Ovary (tissue), 9 donors: ENCODE results near the gene PLEKHA5. TPM values are rescaled to one million over a fixed set of nuclear protein-coding genes. Genes with fewer than 3 reads are reported as not detected.

Experiments used
- DNase-seq, 5 donors: peaks; one replicate each; pipeline ENCODE4 v3.0.0-alpha.2; 2019 to 2020
- H3K27ac ChIP-seq, 2 donors: fragments of 200-600 bp; one replicate each; pipeline versions ENCODE4 v1.5.1 to v1.8.0; 2019 to 2022
- H3K27me3 ChIP-seq: fragments of 200-600 bp; one replicate; pipeline ENCODE4 v1.8.0; 2022
- H3K36me3 ChIP-seq: fragments of 200-600 bp; sonication (generic); one replicate; pipeline ENCODE4 v1.5.1; 2019
- H3K4me1 ChIP-seq: one replicate; pipeline ENCODE4 v1.8.1; 2013; ENCODE audit warnings: mild to moderate bottlenecking, moderate library complexity; ENCODE audit not compliant: insufficient read depth
- H3K4me3 ChIP-seq: fragments of 200-600 bp; sonication (generic); one replicate; pipeline ENCODE4 v1.5.1; 2017
- H3K9me3 ChIP-seq, 2 donors: fragments of 200-600 bp in 1 of 2; sonication (generic) in 1 of 2; one replicate each; pipeline versions ENCODE4 v1.5.1 to v1.8.1; 2013 to 2019; ENCODE audit warnings: mild to moderate bottlenecking in 1 of 2, moderate library complexity in 1 of 2
- EP300 ChIP-seq: sonication (generic); formaldehyde crosslinking; IDR thresholded peaks from one replicate; pipeline ENCODE4 v1.6.1; 2017; ENCODE audit warnings: antibody characterized with exemption
- POLR2A ChIP-seq: fragments of 450-650 bp; IDR thresholded peaks from one replicate; pipeline ENCODE4 v1.6.1; 2017; ENCODE audit warnings: antibody characterized with exemption, mild to moderate bottlenecking, moderate library complexity
- WGBS, 3 donors: extraction: QIAGEN DNeasy Blood & Tissue Kit in 1 of 3; methylation state at CpG; one replicate each; pipeline versions ENCODE4 v1.1.5 to v1.1.7; 2013 to 2017; 5-methylcytosine and 5-hydroxymethylcytosine counted together
- intact Hi-C, 4 donors: fragments of 100-400 bp; cut with DNase I; formaldehyde crosslinking; loops; one replicate each; pipeline versions ENCODE4 v1.11.0 to v1.15.1; 2022 to 2023
- polyA plus RNA-seq, 2 donors: library from polyadenylated mRNA; stranded (reverse); fragments of 200-250 nt in 1 of 2; fragments of 350-450 nt in 1 of 2; fragmentation: Illumina TruSeq in 1 of 2; extraction: RNeasy Lipid Tissue Mini Kit (QIAGEN cat#74804) in 1 of 2; gene quantifications; one replicate each; pipeline ENCODE4 v1.2.3, GENCODE V29; 2013 to 2014
- total RNA-seq, 7 donors: library from RNA; depleted of rRNA in 2 of 7; stranded (reverse); fragments of >200 nt in 2 of 7; fragmentation: NEBNext Ultra II Directional in 3 of 7; extraction: Animal tissue kit (Norgen Biotek cat#: 25700) in 3 of 7; gene quantifications; one replicate each; pipeline versions ENCODE4 v1.1.0 to v1.2.4, GENCODE V29; 2016 to 2023
- TF ChIP-seq, protein P1 (sequence below), 3 donors: fragments of 450-650 bp in 2 of 3; fragments of 200-600 bp in 1 of 3; IDR thresholded peaks; one replicate each; pipeline versions ENCODE4 v1.5.1 to v1.8.0; 2016 to 2022; ENCODE audit warnings: antibody characterized with exemption in 3 of 3, mild to moderate bottlenecking in 1 of 3
- donor health status: DM: no; HTN: no; CAD: no; lungs with moderate emphysema.
- donor health status: DM: no; HTN: no; CAD: no.
- donor health status: Bipolar disorder and iron deficiency.
- donor health status: DM: yes; HTN: yes; CAD: no.
- donor health status: DM: no; HTN: no; CAD: no.
- donor health status: DM: yes; HTN: yes; CAD: no.

Gene PLEKHA5
- total and polyA plus RNA-seq, 9 donors, result 32.2 to 65.6 (median 45.7) TPM

DNA sequence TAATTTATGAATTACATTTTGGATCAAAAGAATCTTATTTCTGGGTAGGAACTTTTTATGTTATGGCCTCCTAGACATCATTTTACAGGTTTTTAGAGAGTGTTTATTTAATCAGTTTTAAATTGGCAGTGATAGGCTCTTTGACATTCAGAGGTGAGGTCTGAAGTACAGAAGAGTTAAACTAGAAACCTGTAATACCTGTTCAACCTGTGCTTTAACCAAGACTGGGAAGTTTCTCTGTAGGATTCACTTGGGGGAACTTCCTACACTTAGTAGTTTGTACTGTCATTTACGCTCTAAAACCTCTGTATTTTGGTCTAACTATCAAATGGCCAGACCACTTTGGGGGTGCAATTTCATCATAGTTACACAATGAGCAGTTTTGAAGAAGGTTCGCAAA lies 35.9 kb downstream of the PLEKHA5 start:
- peaks cover 3% of the 10 kb centered on the region for H3K4me1 ChIP-seq
- DNase-seq, result no peak
- TF ChIP-seq POLR2A (no peak), EP300 (no peak)
- TF ChIP-seq, protein P1, sequence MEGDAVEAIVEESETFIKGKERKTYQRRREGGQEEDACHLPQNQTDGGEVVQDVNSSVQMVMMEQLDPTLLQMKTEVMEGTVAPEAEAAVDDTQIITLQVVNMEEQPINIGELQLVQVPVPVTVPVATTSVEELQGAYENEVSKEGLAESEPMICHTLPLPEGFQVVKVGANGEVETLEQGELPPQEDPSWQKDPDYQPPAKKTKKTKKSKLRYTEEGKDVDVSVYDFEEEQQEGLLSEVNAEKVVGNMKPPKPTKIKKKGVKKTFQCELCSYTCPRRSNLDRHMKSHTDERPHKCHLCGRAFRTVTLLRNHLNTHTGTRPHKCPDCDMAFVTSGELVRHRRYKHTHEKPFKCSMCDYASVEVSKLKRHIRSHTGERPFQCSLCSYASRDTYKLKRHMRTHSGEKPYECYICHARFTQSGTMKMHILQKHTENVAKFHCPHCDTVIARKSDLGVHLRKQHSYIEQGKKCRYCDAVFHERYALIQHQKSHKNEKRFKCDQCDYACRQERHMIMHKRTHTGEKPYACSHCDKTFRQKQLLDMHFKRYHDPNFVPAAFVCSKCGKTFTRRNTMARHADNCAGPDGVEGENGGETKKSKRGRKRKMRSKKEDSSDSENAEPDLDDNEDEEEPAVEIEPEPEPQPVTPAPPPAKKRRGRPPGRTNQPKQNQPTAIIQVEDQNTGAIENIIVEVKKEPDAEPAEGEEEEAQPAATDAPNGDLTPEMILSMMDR (IDR thresholded peaks at IDR 0.05), result no peak
- no peaks in the 10 kb centered on the region for H3K9me3 ChIP-seq
- H3K36me3 ChIP-seq, result no peaks in the 10 kb centered on the region
- no peak overlapping the region for H3K4me3 ChIP-seq
- no peak overlapping the region for H3K27ac ChIP-seq
- WGBS, 3 donors, result 96 to 100% (median 97%) methylated on average over 2 of the region's 2 CpGs
- intact Hi-C loops, result no loop called here
- H3K27me3 ChIP-seq, result no peaks in the 10 kb centered on the region

DNA sequence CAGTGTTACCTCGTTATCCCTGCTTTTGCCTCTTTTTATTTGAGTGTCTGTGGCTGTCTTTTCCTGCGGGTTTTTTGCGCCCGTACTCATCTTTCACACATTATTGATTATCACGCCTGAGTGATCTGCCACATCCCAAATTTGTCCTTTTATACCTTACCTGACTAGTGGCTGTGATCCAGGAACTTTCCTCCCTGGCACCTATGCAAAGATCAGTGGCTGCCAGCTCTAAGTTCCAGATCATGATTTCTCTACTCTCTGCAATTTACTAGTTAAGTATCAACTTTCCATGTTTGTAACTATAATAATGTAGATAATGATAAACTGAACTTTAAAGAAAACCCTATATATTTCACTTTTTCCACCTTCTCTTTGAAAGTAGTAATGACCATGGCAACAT lies 36.9 kb downstream of the PLEKHA5 start:
- Histone ChIP-seq H3K9me3 (no peaks in the 10 kb centered on the region), H3K27me3 (no peaks in the 10 kb centered on the region), H3K27ac (no peak overlapping the region), H3K4me1 (peaks cover 4% of the 10 kb centered on the region), H3K4me3 (no peak overlapping the region), H3K36me3 (no peaks in the 10 kb centered on the region)
- WGBS, 3 donors, result 93 to 94% (median 93%) methylated on average over 5 of the region's 5 CpGs
- TF ChIP-seq EP300 (no peak), POLR2A (no peak)
- TF ChIP-seq, protein P1 (IDR thresholded peaks at IDR 0.05), result no peak
- no peak for DNase-seq
- intact Hi-C loops, result no loop called here

DNA sequence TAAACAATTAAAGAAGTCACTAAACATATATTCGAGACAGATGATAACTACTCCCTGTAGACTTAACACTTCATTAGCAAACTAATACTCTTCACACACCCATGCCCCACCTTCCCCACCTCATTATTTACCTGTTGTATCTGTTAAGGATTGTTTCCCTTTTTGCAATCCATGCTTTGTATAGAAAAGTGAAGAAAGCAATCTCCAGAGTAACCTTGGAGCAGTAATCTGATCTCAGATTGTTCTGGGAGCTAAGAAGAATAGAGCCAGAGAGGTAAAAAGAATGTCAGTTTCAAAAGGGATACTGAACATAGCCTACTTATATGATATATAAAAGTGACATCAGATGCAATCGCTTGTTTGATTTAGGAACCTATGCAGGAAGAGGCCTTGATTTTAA lies 37.4 kb downstream of the PLEKHA5 start:
- peaks cover 6% of the 10 kb centered on the region for H3K4me1 ChIP-seq
- no peak overlapping the region for H3K27ac ChIP-seq
- no peak overlapping the region for H3K4me3 ChIP-seq
- 34 to 59% (median 55%) methylated on average over 2 of the region's 2 CpGs for WGBS, 3 donors
- no peaks in the 10 kb centered on the region for H3K27me3 ChIP-seq
- H3K9me3 ChIP-seq, result no peaks in the 10 kb centered on the region
- no peak for DNase-seq
- intact Hi-C loops, result no loop called here
- no peak for TF ChIP-seq POLR2A
- TF ChIP-seq, protein P1 (IDR thresholded peaks at IDR 0.05), result no peak
- no peak for TF ChIP-seq EP300
- no peaks in the 10 kb centered on the region for H3K36me3 ChIP-seq

DNA sequence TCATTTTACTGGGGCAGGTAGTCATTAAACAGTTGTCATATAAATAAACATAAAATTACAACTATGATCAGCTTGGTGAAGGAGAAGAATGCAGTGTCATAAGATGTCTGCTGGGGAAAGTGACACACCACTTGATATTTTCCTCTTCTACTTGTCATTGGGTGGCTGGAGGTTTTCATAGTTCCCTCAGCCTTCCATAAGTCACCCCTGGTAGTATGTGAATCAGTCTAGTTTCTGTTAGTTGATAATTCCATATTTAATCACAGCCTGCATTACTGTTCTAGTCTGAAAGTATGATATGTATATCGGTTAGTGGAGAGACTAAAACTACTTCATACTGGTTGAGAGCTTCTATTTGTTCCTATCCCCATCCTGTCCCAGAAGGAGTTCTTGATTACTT lies 38.2 kb downstream of the PLEKHA5 start:
- WGBS, 3 donors, result 92 to 100% (median 97%) methylated on average over 1 of the region's 1 CpG

More for the DNA sequence above, 38.2 kb downstream of the PLEKHA5 start:
- no peak overlapping the region for H3K27ac ChIP-seq
- intact Hi-C loops, result no loop called here
- H3K27me3 ChIP-seq, result no peaks in the 10 kb centered on the region
- TF ChIP-seq EP300 (no peak), POLR2A (no peak)
- TF ChIP-seq, protein P1 (IDR thresholded peaks at IDR 0.05), result no peak
- DNase-seq, result no peak
- H3K9me3 ChIP-seq, result no peaks in the 10 kb centered on the region
- no peak overlapping the region for H3K4me3 ChIP-seq
- H3K36me3 ChIP-seq, result no peaks in the 10 kb centered on the region
- H3K4me1 ChIP-seq, result peaks cover 6% of the 10 kb centered on the region
